ENCODE data around the gene CD101. TPM values are rescaled to one million over a fixed set of nuclear protein-coding genes. Genes with fewer than 3 reads are reported as not detected.

Gene CD101
- total RNA-seq, 1 experiment from 2014 or later: 0.37 TPM

GRCh38 chr1:117059678-117060440 lies 58.3 kb downstream of the CD101 start, which contains the start of gene TTF2:
Gene TTF2, plus strand, starts transcription at chr1:117060326. Its CDS starts 21 bp downstream, at chr1:117060347.
- BruUV-seq (replicated peaks): no TSS peak
- intact Hi-C loops (cut with micrococcal nuclease): loop anchor here (1.0 to 10.0 kb wide), 5 partner anchors 145 to 486 kb away; partner anchors contain the start of gene MAN1A2
- Mint-ChIP-seq H3K4me3 (ENCODE audit: unreplicated experiment) (no peak within 1 kb of the TSS), H3K9me3 (ENCODE audit: unreplicated experiment) (no peaks in the 10 kb centered on the region), H3K27me3 (ENCODE audit: insufficient read depth, unreplicated experiment) (no peaks in the 10 kb centered on the region), H3K4me1 (ENCODE audit: insufficient read depth, unreplicated experiment) (peaks cover 30% of the 10 kb centered on the region), H3K36me3 (ENCODE audit: insufficient read depth, unreplicated experiment) (peaks cover 9% of the 10 kb centered on the region), H3K27ac (ENCODE audit: low read depth, unreplicated experiment) (no peak within 1 kb of the TSS)
- POLR2A ChIA-PET: interaction anchor here (0.8 to 3.8 kb wide), 35 partner anchors 10 to 928 kb away, joined by 3 to 22 read pairs (median 5); partner anchors contain the start of genes CD58, IGSF3, MAN1A2 and PTGFRN
- CTCF ChIA-PET: interaction anchor here (0.6 to 5.8 kb wide), 17 partner anchors 9 to 765 kb away, joined by 3 to 59 read pairs (median 4); no protein-coding TSS in a partner anchor
- peak; percentile 100 for DNase-seq (ENCODE audit: unreplicated experiment)
- TF ChIP-seq CTCF (IDR thresholded peaks at IDR 0.05; ENCODE audit: unreplicated experiment): no peak

- Mint-ChIP-seq H3K27me3 (ENCODE audit: insufficient read depth, unreplicated experiment) (no peaks in the 10 kb centered on the region), H3K36me3 (ENCODE audit: insufficient read depth, unreplicated experiment) (peaks cover 9% of the 10 kb centered on the region), H3K27ac (ENCODE audit: low read depth, unreplicated experiment) (no peak overlapping the region), H3K4me3 (ENCODE audit: unreplicated experiment) (no peak overlapping the region), H3K9me3 (ENCODE audit: unreplicated experiment) (no peaks in the 10 kb centered on the region), H3K4me1 (ENCODE audit: insufficient read depth, unreplicated experiment) (peaks cover 30% of the 10 kb centered on the region)
- peak; percentile 71 for DNase-seq (ENCODE audit: unreplicated experiment)
- ChIA-PET POLR2A (interaction anchor here (0.8 to 3.8 kb wide), 33 partner anchors 9 to 929 kb away, joined by 3 to 22 read pairs (median 5); partner anchors contain the start of genes CD58, IGSF3, MAN1A2 and PTGFRN), CTCF (interaction anchor here (0.6 to 5.8 kb wide), 19 partner anchors 8 to 804 kb away, joined by 3 to 59 read pairs (median 4); no protein-coding TSS in a partner anchor)
- TSS peak; percentile 75 for BruUV-seq (replicated peaks)
- intact Hi-C loops (cut with micrococcal nuclease): loop anchor here (1.0 to 10.0 kb wide), 3 partner anchors 304 to 454 kb away; partner anchors contain the start of gene MAN1A2
- no peak for TF ChIP-seq CTCF (IDR thresholded peaks at IDR 0.05; ENCODE audit: unreplicated experiment)
These were observed 59.1 kb downstream of the CD101 start for GRCh38 chr1:117060441-117061317.

GRCh38 chr1:117061986-117062415 lies 60.4 kb downstream of the CD101 start:
- H3K27me3 Mint-ChIP-seq (ENCODE audit: insufficient read depth, unreplicated experiment): no peaks in the 10 kb centered on the region
- intact Hi-C loops (cut with micrococcal nuclease): loop anchor here (10.0 kb wide), 2 partner anchors 303 to 453 kb away; partner anchors contain the start of gene MAN1A2
- peak; percentile 28 for DNase-seq (ENCODE audit: unreplicated experiment)
- H3K9me3 Mint-ChIP-seq (ENCODE audit: unreplicated experiment): no peaks in the 10 kb centered on the region
- TF ChIP-seq CTCF (IDR thresholded peaks at IDR 0.05; ENCODE audit: unreplicated experiment): no peak
- BruUV-seq (replicated peaks): no TSS peak
- H3K36me3 Mint-ChIP-seq (ENCODE audit: insufficient read depth, unreplicated experiment): peaks cover 9% of the 10 kb centered on the region
- no peak overlapping the region for H3K4me3 Mint-ChIP-seq (ENCODE audit: unreplicated experiment)
- CTCF ChIA-PET: interaction anchor here (0.7 to 1.5 kb wide), 5 partner anchors 60 to 697 kb away, joined by 3 to 6 read pairs (median 4); no protein-coding TSS in a partner anchor
- POLR2A ChIA-PET: interaction anchor here (0.5 to 2.3 kb wide), 3 partner anchors 9 to 472 kb away, joined by 3 to 9 read pairs (median 3); no protein-coding TSS in a partner anchor
- no peak overlapping the region for H3K27ac Mint-ChIP-seq (ENCODE audit: low read depth, unreplicated experiment)
- peaks cover 30% of the 10 kb centered on the region for H3K4me1 Mint-ChIP-seq (ENCODE audit: insufficient read depth, unreplicated experiment)

All from MCF 10A (cell line).